ENCODE data around the gene LRCH1. TPM values are rescaled to one million over a fixed set of nuclear protein-coding genes. Genes with fewer than 3 reads are reported as not detected.

Gene LRCH1
- total and polyA plus RNA-seq, 2 of the 13 experiments (the other 11 are each of a cell fraction or from before 2014, with no cell fraction given) = 4.1 to 12.6 TPM

GRCh38 chr13:46553886-46554858 lies 1.2 kb downstream of the LRCH1 start (continued):
- no peak for TF ChIP-seq EEA1 (CRISPR knock-in tag; IDR thresholded peaks at IDR 0.05; ENCODE audit: borderline replicate concordance)
- no peak for TF ChIP-seq GMEB2 (CRISPR knock-in tag; IDR thresholded peaks at IDR 0.05; ENCODE audit: low read depth)
- TF ChIP-seq ZNF546 (CRISPR knock-in tag; conservative IDR thresholded peaks at IDR 0.05) = no peak
- no peak for TF ChIP-seq ZC3H4 (CRISPR knock-in tag; IDR thresholded peaks at IDR 0.05; ENCODE audit: borderline replicate concordance)
- TF ChIP-seq DBP (CRISPR knock-in tag; IDR thresholded peaks at IDR 0.05; ENCODE audit: not compliant biosample characterization) = no peak
- TF ChIP-seq MAFF (IDR thresholded peaks at IDR 0.05; ENCODE audit: low read depth, low read length) = no peak
- TF ChIP-seq TFAP4 (IDR thresholded peaks at IDR 0.05; ENCODE audit: borderline replicate concordance, low read depth) = peak; percentile 8; the same call in 1 of the 2 replicates
- peak; percentile 78; the same call in 1 of the 2 replicates for TF ChIP-seq ZNF501 (CRISPR knock-in tag; IDR thresholded peaks at IDR 0.05)
- no peak for TF ChIP-seq MYPOP (CRISPR knock-in tag; IDR thresholded peaks at IDR 0.05)
- no peak for TF ChIP-seq MTA3 (CRISPR knock-in tag; IDR thresholded peaks at IDR 0.05)
- no peak; the same call in 1 of the 2 replicates for TF ChIP-seq ZNF160 (CRISPR knock-in tag; IDR thresholded peaks at IDR 0.05)
- TF ChIP-seq HOXD1 (CRISPR knock-in tag; IDR thresholded peaks at IDR 0.05) = no peak
- no peak; the same call in 1 of the 2 replicates for TF ChIP-seq ZNF142 (CRISPR knock-in tag; IDR thresholded peaks at IDR 0.05)
- TF ChIP-seq SRF (IDR thresholded peaks at IDR 0.05; ENCODE audit: low read depth, low read length) = no peak
- no peak for TF ChIP-seq MIER3 (CRISPR knock-in tag; IDR thresholded peaks at IDR 0.05; ENCODE audit: borderline replicate concordance)
- TF ChIP-seq GTF2F1 (IDR thresholded peaks at IDR 0.05; ENCODE audit: low read length) = no peak
- TF ChIP-seq SRSF9 (IDR thresholded peaks at IDR 0.05; ENCODE audit: borderline replicate concordance, insufficient read depth, low read depth, low read length, poor library complexity, severe bottlenecking) = no peak

All from HepG2 (cell line).